Activated T-cell treated with anti-CD3 and anti-CD28 coated beads, Interleukin-2, amount 50 U/mL, for 48 hours (primary cell): Measurements from ENCODE around the gene ZBTB42.
A peak's percentile ranks its signal among the peaks of the same experiment; 100 is the strongest.

Experiments used
- DNase-seq, 2 experiments: peaks; one replicate each; pipeline ENCODE4 v3.0.0-alpha.2; 2020

The ZBTB42 gene

DNA sequence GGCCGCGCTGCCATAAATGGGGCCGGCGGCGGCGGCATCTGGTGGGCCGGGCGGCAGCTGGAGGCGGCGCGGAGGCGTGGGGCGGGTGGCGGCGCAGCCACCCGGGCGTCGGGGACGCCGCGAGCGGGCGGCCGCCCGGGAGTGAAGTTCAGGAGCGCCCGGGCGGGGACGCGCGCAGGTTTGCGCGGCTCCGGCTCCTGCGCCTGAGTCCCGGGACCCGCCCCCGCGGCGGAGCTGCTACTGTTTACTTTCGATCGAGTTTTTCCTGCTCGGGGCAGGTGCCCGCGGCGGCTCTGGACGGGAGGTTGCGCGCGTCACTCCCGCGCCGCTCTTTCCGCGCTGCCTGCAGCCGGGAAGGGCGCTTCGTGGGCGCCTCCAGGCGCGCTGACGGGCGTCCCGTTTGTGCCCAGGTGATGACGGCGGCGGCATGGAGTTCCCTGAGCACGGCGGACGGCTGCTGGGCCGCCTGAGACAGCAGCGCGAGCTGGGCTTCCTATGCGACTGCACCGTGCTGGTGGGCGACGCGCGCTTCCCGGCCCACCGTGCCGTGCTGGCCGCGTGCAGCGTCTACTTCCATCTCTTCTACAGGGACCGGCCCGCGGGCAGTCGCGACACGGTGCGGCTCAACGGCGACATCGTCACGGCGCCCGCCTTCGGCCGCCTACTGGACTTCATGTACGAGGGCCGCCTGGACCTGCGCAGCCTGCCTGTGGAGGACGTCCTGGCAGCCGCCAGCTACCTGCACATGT, at the start of gene ZBTB42:
TSS of gene ZBTB42 (plus strand) at position 331 of the 749 bp plus-strand sequence. CDS start at position 428, 97 bp downstream.
- DNase-seq, result peak; percentile 65 to 77

DNA sequence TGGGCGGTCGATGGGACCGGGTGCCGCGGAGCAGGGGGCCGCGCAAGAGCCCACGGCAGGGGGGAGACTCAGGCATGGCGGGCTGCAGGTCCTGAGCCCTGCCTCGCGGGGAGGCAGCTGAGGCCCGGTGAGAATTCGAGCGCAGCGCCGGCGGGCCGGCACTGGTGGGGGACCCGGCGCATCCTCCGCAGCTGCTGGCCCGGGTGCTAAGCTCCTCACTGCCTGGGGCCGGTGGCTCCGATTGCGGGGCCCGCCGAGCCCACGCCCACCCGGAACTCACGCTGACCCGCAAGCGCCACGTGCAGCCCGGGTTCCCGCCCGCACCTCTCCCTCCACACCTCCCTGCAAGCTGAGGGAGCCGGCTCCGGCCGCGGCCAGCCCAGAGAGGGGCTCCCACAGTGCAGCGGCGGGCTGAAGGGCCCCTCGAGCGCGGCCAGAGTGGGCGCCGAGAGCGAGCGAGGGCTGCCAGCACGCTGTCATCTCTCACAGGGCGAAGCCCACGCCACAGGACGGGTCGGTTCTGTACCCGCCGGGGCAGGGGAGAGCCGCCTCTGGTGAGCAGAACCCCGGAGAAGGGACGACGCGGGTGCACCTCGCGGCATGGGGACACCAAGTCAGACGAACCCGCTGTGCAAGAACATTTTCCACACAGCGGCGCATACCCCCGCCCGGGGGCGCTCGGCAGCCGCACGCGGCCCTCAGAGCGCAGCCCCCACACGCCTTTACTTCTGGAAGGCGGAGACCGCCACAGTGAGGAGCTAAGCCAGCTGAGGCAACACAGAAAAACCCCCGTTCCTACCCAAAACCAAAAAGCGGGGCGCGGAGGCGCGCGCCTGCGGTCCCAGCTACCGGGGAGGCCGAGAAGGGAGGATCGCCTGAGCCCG, 49.1 kb upstream of the ZBTB42 start:
- peak in 1 of 2 experiments; percentile 35 for DNase-seq

DNA sequence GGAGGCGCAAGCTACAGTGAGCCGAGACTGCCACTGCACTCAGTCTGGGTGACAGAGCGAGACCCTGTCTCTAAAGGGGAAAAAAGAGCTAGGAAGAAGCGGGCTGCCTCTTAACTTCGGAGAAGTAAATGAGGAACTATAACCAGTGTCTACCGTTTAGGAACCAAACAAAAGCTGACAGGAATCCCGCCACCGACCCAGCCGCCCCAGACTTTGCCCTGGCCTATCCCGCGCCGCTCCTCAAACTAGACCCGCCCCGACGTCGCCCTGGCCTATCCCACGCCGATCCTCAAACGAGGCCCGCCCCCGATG, 48.5 kb upstream of the ZBTB42 start:
- DNase-seq, result no peak

DNA sequence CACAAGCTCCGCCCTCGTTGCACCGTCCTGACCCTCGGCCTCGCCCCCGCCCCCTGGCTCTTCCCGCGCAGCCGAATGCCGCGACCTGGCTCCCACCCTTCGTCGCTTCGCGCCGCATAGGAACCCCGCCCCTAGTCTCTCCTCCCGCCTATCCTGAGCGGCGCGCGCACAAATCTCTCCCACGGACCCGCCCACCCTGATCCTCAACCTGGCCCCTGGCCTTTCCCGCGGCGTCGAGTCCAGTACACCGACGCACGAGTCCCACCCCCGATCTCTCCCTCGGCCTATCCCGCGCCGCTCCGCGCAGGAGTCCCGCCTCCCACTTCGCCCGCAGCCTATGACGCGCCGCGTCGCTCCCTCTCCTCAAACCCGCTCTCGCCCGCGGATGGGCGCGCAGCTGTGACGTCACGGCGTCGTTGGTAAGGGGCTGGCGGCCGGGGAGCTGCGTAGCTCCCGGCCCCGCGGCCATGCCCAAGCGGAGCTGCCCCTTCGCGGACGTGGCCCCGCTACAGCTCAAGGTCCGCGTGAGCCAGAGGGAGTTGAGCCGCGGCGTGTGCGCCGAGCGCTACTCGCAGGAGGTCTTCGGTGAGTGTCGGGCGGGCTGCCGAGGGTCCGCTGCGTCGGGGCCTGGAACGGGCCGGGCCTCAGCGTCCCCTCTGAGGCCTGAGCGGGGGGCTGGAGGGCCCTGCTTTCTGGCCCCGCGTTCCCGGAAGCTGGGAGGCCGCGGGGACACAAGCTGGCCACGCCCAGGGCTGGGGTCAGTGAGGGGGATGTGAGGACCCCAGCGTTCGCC, 48.0 kb upstream of the ZBTB42 start, which contains the start of gene SIVA1:
TSS of gene SIVA1 (plus strand) at position 413 of the 793 bp plus-strand sequence. CDS start at position 468, 55 bp downstream.
- DNase-seq, result peak; percentile 99 to 100

DNA sequence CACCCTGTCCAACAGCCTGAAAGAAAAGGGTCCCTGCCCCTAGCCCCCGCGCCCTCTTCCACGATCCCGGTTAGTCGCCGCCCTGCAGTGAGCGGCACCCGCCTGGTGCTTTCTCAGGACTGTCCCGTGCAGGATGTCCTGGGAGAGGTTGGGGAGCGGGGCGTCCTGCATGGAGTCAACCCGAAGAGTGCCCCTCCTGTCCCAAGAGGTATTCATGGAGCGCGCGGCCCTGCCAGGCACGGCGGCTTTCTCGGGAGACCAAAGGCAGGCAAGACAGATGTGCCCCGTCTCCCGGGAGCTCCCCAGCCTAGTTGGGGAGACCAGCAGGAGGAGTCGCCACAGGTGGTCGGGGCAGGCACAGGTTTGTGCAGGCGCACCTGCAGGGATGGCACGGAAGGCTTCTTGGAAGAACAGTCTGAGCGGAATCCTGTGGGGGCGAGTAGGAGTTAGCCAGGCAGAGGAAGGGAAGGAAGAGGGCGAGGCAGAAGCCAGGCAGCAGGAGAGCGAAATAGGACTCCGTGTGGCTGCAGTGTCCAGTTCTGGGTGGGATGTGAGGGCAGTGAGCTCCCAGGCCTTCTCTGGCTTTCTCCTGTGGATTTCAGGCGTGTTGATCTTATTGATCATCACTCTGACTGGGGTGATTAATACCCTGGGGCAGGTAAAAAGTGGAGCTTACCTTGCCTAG, 47.2 kb upstream of the ZBTB42 start:
- peak; percentile 41 to 43 for DNase-seq

DNA sequence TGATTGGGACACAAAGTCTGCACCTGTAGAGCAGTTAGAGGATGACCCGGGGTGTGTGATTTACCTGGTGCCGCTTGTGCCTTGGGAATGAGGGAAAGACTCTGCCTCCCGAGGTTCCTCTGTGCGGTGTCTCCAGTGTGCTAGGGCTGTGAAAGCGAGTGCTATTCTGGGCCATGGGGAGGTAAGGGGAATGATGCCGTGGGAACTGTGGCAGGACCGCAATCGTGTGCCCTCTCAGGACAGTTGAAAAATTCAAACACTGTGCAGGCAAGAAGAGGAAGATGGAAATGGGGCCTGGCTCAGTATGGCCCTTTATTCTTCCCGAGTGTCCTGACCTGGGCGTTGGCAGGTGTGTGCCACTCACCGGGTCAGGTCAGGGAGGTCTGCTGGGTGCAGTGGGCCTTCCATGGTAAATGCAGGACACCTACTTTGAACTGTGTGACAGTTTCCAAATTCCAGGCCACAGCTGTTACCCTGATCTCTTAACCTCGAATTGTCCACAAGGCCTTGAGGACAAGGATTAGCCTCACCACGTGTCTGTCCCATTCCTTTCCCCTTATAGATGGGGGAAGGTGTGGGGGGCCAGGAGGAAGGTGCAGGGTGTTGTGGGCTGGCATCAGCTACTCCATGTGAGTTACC, 46.6 kb upstream of the ZBTB42 start:
- DNase-seq, result no peak

DNA sequence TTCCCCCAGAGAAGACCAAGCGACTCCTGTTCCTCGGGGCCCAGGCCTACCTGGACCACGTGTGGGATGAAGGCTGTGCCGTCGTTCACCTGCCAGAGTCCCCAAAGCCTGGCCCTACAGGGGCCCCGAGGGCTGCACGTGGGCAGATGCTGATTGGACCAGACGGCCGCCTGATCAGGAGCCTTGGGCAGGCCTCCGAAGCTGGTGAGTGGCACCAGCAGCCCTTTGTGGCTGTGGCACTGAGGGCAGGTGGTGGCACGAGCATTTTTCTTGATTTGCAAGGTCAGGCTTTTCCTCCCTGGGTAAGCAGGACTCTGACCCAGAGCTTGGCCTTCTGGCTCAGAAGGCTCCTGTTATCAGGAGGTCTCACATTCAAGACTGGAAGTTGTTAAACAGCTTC, 45.3 kb upstream of the ZBTB42 start:
- no peak for DNase-seq

DNA sequence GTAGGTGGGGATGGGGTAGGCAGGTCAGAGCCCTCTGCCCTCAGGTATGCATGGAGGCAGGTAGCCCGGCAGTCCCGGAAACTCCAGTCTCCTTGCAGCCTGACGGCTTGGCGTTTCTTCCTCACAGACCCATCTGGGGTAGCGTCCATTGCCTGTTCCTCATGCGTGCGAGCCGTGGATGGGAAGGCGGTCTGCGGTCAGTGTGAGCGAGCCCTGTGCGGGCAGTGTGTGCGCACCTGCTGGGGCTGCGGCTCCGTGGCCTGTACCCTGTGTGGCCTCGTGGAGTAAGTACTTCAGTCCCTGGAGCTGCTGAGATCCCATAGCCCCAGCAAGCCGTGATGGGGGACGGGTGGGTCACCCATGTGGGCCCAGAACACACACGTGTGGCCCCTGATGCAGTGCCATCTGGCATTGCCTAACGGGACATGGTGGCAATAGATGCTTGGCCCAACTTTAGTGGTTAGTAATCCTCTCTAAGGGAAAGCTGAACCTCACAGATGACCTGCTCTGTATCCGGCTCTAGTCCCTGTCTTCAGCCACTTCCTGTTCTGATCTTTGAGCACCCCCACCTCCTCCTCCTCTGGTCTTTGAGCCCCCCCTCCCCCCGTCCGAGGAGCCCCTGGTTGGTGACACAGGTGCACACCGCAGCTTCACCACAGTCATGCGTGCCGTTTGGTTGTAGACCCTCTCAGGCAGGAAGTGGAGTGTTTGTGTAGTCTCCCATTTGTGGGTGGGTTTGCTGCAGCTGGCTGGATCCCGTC, 44.2 kb upstream of the ZBTB42 start:
- no peak for DNase-seq

DNA sequence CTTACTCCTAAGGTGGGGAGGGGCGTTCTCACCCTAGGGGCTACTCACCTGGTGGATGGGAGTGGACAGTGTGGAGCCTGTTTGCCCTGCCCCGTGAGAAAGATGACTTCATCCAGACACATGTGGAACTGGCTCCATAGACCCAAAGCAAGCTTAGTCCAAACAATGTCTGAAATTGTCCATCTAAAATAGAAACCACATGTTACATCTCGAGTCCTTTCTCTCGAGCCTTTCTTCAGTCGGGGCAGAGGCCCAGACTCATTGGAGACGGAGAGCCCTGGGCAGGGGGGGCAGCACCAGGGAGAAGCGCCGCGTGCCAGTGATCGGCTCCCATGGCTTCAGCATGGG, 43.7 kb upstream of the ZBTB42 start:
- no peak for DNase-seq

DNA sequence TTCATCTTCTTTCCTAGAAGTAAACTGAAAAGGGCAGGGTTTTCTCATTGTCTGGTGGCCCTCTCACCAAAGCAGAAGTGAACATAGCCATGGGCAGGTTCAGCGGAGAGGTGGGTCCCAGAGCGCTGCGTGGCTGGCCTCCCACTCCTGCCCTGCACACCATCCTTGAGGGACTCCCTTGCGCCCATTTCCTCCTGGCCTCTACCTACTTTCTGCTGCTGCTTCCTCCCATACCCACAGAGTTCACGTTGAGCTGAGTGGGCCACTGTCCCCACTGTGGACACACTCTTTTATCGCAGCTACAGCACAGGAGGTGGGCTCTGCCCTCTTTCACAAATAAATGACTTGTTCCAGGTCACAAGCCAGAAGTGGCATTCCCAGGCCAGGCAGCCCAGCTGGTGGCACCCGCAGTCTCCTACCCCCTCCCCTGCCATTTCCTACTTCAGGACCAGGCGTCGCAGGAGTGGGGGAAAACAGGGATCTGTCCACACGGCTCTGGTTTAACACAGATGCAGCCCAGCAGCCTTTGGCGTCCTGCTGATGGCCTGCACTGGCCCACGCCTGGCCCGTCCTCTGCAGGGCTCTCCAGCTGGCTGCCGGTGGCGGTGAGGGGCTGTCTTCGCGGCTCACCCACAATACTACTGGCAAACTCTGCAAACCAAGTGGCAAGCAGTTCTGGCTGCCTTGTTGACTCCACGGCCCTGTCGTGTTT, 43.1 kb upstream of the ZBTB42 start:
- DNase-seq, result no peak

DNA sequence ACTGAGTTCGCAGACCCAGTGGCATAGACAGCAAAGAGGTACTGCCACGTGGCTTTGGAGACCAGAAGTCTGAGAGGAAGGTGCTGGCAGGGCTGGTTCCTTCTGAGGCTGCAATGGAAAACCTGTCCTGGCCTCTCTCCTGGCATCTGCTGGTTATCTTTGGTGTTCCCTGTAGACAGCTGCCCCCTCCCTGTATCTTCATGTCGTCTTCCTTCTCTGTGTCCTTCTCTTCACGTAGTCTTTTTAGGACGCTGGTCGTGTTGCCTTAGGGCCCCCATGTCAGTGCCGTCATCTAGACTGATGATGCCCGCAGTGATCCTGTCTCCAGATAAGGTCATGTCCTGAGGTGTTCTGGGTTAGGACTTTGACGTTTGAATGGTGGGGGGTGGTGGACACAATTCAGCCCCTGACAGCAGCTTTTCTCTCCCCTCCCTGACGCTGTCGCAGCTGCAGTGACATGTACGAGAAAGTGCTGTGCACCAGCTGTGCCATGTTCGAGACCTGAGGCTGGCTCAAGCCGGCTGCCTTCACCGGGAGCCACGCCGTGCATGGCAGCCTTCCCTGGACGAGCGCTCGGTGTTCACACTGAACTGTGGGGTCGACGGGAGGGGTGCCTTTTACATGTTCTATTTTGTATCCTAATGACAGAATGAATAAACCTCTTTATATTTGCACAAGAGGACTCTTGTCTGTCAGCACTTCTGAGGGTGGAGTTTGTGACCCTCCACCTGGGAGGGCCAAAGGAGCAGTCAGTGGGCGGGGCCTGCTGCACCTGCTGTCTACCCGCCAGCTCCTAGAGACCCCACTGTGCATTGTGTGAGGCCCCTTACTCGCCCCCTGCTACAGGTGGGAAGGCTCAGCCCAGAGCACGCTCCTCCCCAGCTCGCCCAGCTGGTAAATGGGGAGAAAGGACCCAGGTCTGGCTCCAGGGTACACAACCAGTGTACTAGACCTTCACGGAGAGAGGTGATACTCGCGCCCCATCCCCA, 41.6 kb upstream of the ZBTB42 start:
- no peak for DNase-seq

DNA sequence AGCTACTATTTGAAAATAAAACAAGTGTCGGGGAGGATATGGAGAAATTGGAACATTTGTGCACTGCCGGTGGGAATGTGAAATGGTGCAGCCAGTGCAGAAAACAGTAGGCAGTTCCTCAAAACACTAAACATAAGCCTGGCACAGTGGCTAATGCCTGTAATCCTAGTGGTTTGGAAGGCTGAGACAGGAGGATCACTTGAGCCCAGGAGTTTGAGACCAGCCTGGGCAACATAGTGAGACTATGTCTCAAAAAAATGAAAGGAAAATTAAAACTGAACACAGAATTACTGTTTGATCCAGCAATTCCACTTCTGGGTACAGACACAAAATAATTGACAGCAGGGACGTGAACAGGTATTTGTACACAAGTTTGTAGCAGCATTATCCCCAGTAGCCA, 35.4 kb upstream of the ZBTB42 start:
- no peak for DNase-seq

DNA sequence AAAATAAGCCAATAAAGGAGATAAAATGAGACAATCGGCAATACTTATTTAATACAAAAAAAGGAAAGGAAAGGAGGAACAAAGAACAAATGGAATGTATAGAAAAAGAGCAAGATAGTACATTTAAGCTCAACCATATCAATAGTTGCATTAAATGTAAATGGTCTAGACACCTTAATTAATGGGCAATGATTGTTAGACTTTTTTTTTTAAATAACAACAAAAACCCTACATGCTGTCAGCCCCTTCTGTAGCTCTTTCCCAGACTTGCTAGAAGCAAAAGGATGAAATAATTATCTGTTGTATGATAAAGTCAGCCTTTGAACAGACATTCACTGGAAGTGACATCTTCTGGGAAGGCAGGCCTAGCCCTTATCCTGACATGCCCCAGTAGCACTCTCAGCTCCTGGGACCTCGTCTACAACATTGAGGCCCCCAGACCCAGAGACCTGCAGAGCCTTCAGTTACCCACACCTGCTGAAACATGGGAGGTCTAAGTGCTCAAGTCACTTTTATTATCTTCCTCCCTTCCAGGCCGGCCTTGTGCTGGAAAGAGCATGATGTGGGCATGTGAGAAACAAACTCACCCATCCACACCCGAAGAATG, 34.5 kb upstream of the ZBTB42 start:
- DNase-seq, result no peak

DNA sequence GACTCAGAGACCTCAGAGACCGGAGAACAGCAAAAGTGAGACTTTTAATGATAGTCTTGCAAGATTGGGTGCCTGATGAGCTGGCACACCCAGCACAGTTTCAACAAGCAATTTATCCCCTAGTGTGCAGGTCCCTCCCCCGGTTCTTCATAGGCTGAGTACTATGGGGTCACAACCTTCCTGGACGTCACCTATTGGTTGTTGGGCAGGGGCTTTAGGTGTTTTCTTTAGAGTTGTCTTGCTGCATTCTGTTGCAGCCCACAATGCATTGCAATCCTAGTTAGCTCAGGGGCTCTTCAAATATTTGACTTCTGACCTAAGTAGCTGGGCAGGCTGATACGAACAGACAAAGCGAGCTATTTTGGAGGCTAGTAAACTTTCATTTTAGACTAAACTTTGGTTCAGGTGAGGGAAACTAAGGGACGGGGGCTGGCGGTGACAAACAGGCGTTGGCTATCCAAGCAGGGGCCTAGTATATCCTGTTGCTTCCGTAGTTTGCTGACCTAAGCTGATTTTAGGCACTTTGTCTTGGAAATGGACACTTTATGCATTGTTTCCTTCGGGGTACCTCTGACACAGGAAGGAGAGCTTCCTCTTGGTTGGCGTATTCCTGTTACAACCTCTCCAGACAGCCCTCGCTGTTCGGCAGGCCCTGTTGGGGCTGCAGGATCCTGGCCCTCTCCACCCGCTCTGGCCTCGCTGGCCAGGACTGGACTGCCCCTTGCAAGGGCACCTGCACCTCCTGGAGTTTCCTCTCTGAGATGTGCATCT, 33.9 kb upstream of the ZBTB42 start:
- DNase-seq, result no peak

DNA sequence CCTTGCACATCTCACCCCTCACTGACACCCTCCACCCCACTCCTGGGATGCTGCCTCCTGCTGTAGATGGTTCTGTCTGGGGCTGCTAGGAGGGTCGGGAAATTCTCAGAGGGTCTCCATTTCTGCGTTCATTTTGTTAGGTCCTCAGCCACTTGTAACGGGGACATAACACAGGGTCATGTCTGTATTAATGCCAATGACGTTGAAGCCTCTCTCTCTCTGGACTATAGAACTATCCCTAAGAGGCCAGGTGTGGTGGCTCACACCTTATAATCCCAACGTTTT, 33.3 kb upstream of the ZBTB42 start:
- no peak for DNase-seq

DNA sequence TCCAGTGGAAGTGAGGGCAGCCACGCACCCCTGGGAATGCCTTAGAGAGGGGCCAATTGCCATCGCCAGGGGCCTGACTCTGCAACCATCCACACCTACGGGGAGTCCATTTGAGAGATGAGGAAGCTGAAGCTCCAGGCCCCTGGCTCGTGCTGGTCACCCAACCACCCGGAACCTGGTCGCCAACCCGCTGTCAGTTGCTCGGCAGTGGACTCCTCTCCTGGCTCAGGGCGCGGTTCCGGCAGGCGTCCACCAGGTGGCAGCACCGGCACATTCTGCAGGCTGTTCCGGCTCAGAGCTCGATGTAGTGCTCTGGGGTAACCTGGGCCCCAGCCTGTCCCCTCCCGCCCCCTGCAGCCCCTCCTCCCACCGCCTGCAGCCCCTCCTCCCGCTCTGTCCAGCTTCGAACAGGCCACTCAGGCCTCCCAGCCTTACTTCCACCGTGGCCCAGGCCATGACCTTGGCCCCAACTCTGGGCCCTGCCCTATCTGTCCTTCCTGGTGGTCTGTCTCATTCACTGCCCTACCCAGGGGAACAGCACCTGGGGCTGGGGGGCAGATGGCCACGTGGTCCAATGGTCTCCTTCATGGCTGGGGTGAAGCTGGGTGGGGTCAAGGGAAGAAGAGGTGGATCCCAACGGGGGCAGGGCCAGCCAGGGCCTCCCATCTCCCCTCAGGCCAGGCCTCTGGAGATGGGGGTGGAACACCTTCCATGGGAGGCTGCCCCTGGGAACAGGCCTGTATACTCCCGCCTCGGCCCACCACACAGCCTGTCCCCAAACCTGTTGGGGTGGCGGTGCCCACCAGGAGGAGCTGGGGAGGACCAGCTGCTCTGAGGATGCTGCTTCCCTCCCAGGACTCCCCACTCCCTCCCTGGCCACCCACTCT, 32.2 kb upstream of the ZBTB42 start:
- peak; percentile 96 to 97 for DNase-seq

DNA sequence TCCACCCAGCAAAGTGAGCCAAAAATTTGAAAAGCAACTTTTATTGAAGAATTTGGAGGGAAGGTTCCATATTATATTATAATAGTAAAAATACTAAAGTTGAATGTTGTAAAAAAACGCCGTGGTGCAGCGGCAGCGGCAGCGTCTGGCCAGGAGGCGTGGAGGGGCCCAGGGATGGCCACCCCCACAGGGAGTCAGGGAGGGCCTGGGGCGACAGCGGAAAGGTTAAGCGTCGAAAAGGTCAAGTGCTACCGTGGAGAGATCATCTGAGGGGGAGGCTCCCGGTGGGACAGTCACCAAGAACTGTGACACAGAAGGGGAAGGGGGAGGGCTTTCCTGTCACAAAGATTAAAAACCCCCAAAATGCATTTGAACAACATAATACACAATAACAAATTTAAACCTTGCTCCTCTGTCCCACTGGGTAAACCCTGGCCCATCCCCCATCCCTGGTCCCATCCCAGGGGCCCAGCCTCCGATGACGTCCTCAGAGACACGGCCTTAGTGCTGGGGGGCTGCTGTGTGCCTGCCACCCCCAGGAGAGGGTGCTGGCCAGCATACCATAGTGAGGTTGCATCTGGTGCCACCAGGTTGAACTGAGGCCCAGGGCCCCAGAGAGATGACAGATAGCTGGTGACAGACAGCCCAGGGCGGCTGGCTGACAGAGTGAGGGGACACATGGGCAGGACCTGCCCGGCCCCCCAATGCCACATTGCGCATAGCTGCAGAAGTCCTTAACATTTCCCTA, 31.4 kb upstream of the ZBTB42 start:
- no peak for DNase-seq
